HG02938 (cell line): Measurements from ENCODE around the gene TMEM88.

Experiments used
- ATAC-seq: cut with Tn5 transposase; IDR thresholded peaks from one replicate; pipeline ENCODE4 v1.9.1; 2021; ENCODE audit warnings: mild to moderate bottlenecking, moderate library complexity; ENCODE audit not compliant: unreplicated experiment

Gene TMEM88

GRCh38 chr17:7832431-7832830 lies 22.4 kb upstream of the TMEM88 start:
- no peak for ATAC-seq

GRCh38 chr17:7833011-7833794 lies 21.7 kb upstream of the TMEM88 start:
- ATAC-seq, result no peak

GRCh38 chr17:7833795-7834541 lies 20.9 kb upstream of the TMEM88 start, which contains the start of gene KDM6B:
TSS of gene KDM6B (plus strand) at chr17:7834217. CDS start at chr17:7845555, 11,338 bp downstream.
- peak; percentile 38 for ATAC-seq

- ATAC-seq, result no peak
These were observed 20.3 kb upstream of the TMEM88 start for GRCh38 chr17:7834542-7834956.

- ATAC-seq, result peak; percentile 40
These were observed 19.7 kb upstream of the TMEM88 start for GRCh38 chr17:7834957-7835813.

- no peak for ATAC-seq
These were observed 18.9 kb upstream of the TMEM88 start for GRCh38 chr17:7835814-7836595.

- no peak for ATAC-seq
These were observed 18.1 kb upstream of the TMEM88 start for GRCh38 chr17:7836596-7837407.

- ATAC-seq, result no peak
These were observed 17.3 kb upstream of the TMEM88 start for GRCh38 chr17:7837408-7838088.

GRCh38 chr17:7838090-7839075 lies 16.5 kb upstream of the TMEM88 start:
- ATAC-seq, result no peak

- ATAC-seq, result no peak
These were observed 15.5 kb upstream of the TMEM88 start for GRCh38 chr17:7839190-7839875.

- ATAC-seq, result no peak
These were observed 15.0 kb upstream of the TMEM88 start for GRCh38 chr17:7839876-7840261.

- ATAC-seq, result no peak
These were observed 14.4 kb upstream of the TMEM88 start for GRCh38 chr17:7840441-7840840.

- no peak for ATAC-seq
These were observed 14.0 kb upstream of the TMEM88 start for GRCh38 chr17:7840875-7841274.

- no peak for ATAC-seq
These were observed 13.4 kb upstream of the TMEM88 start for GRCh38 chr17:7841396-7841914.

- peak; percentile 13 for ATAC-seq
These were observed 12.9 kb upstream of the TMEM88 start for GRCh38 chr17:7841915-7842379.

GRCh38 chr17:7842380-7843256 lies 12.2 kb upstream of the TMEM88 start:
- peak; percentile 22 for ATAC-seq
